Measurements from ENCODE around the gene NFASC. TPM values are rescaled to one million over a fixed set of nuclear protein-coding genes. Genes with fewer than 3 reads are reported as not detected.

Gene NFASC
- total RNA-seq, 1 experiment from 2014 or later: 16.9 TPM

- CTCF ChIA-PET: interaction anchor here (0.6 kb wide), 1 partner anchor 11 kb away, joined by 7 read pairs; no protein-coding TSS in a partner anchor
- no peaks in the 10 kb centered on the region for H3K36me3 ChIP-seq (ENCODE audit: control insufficient read depth, insufficient read depth, low read length)
- no TSS peak for BruUV-seq (replicated peaks)
- DNase-seq (ENCODE audit: low read depth, low spot score) (no peak), ATAC-seq (no peak)
- in situ Hi-C loops (cut with HindIII; ENCODE audit: low pct_unique_long_range_greater_than_20kb, low sequenced_read_pairs) (no loop called here), intact Hi-C loops (cut with micrococcal nuclease; ENCODE audit: unreplicated experiment) (no loop called here)
- TF ChIP-seq SIN3A (IDR thresholded peaks at IDR 0.05; ENCODE audit: borderline replicate concordance, insufficient read depth, low read depth, low read length): no peak
- no peak for TF ChIP-seq TCF7L2 (IDR thresholded peaks at IDR 0.05; ENCODE audit: low read depth, low read length)
- TF ChIP-seq REST (IDR thresholded peaks at IDR 0.05; ENCODE audit: insufficient read depth in 1 of 2, low read depth in 2 of 2, low read length in 1 of 2): no peak
- TF ChIP-seq POLR2AphosphoS5 (IDR thresholded peaks at IDR 0.05; ENCODE audit: low read depth, low read length): no peak
- no peak for TF ChIP-seq CTCF (IDR thresholded peaks at IDR 0.05)
- POLR2A ChIA-PET: no interaction called here
- no peaks in the 10 kb centered on the region for H3K9me3 ChIP-seq (ENCODE audit: control insufficient read depth, insufficient read depth, low read depth, low read length)
- peaks cover 4% of the 10 kb centered on the region for H3K27me3 ChIP-seq (ENCODE audit: control insufficient read depth, insufficient read depth, low read length)
- no peak overlapping the region for H3K27ac ChIP-seq (ENCODE audit: low read length)
- no peak overlapping the region for H3K4me3 ChIP-seq (ENCODE audit: low read depth in 2 of 2, low read length in 2 of 2)
- H3K4me1 ChIP-seq (ENCODE audit: control insufficient read depth, insufficient read depth, low read length): no peaks in the 10 kb centered on the region
These were observed 26.3 kb downstream of the NFASC start for GRCh38 chr1:204896787-204897469.

- intact Hi-C loops (cut with micrococcal nuclease; ENCODE audit: unreplicated experiment): no loop called here
- H3K36me3 ChIP-seq (ENCODE audit: control insufficient read depth, insufficient read depth, low read length): no peaks in the 10 kb centered on the region
- ATAC-seq (no peak), DNase-seq (ENCODE audit: low read depth, low spot score) (no peak)
- H3K4me1 ChIP-seq (ENCODE audit: control insufficient read depth, insufficient read depth, low read length): no peaks in the 10 kb centered on the region
- no peak overlapping the region for H3K4me3 ChIP-seq (ENCODE audit: low read depth in 2 of 2, low read length in 2 of 2)
- no peaks in the 10 kb centered on the region; the same call in 1 of the 2 replicates for H3K27me3 ChIP-seq (ENCODE audit: control insufficient read depth, insufficient read depth, low read length)
- no peak overlapping the region for H3K27ac ChIP-seq (ENCODE audit: low read length)
- no TSS peak for BruUV-seq (replicated peaks)
- CTCF ChIA-PET: no interaction called here
- POLR2A ChIA-PET: interaction anchor here (0.6 kb wide), 1 partner anchor 508 kb away, joined by 7 read pairs; no protein-coding TSS in a partner anchor
- TF ChIP-seq CTCF (IDR thresholded peaks at IDR 0.05): no peak
- no peaks in the 10 kb centered on the region for H3K9me3 ChIP-seq (ENCODE audit: control insufficient read depth, insufficient read depth, low read depth, low read length)
- in situ Hi-C loops (cut with HindIII; ENCODE audit: low pct_unique_long_range_greater_than_20kb, low sequenced_read_pairs): no loop called here
These were observed 30.1 kb downstream of the NFASC start for GRCh38 chr1:204900721-204901120.
